HT1080 (cell line): Measurements from ENCODE around the gene ARHGAP10. TPM values are rescaled to one million over a fixed set of nuclear protein-coding genes. Genes with fewer than 3 reads are reported as not detected.

Experiments used
- DNase-seq: peaks from one replicate; pipeline ENCODE4 v3.0.0-alpha.2; 2015; ENCODE audit warnings: low read depth
- polyA plus RNA-seq, 2 experiments: library from polyadenylated mRNA; depleted of rRNA; stranded (reverse); fragments of >200 nt; gene quantifications; 2 replicates each; pipeline ENCODE4 v1.2.3, GENCODE V29; 2015
- total RNA-seq: library from RNA; depleted of rRNA; stranded (reverse); fragments of >200 nt; shearing (Covaris generic); gene quantifications from 2 replicates; pipeline ENCODE4 v1.2.3, GENCODE V29; 2014; rRNA removed

The ARHGAP10 gene
- total RNA-seq, result 19.1 and 20.7 TPM in 2 replicates
- 14.9 and 16.1 TPM in 2 replicates for polyA plus RNA-seq (2015; cell fraction: cytosol; rRNA removed)
- polyA plus RNA-seq (2015; cell fraction: nucleus; rRNA removed), result 14.9 and 16.2 TPM in 2 replicates

- DNase-seq, result peak; percentile 86
Measured at GRCh38 chr4:147731580-147732517, at the start of gene ARHGAP10. ARHGAP10 (plus strand) TSS chr4:147732088; CDS start chr4:147732302, 214 bp downstream.

GRCh38 chr4:147682755-147683154, 49.1 kb upstream of the ARHGAP10 start:
- DNase-seq, result no peak

- no peak for DNase-seq
Measured at GRCh38 chr4:147683188-147683591, 48.7 kb upstream of the ARHGAP10 start.

- DNase-seq, result peak; percentile 89
Measured at GRCh38 chr4:147683717-147684700, 47.9 kb upstream of the ARHGAP10 start, which contains the start of gene PRMT9. PRMT9 (minus strand) TSS chr4:147684163; CDS start chr4:147683987, 176 bp downstream.

GRCh38 chr4:147689067-147689466, 42.8 kb upstream of the ARHGAP10 start:
- no peak for DNase-seq

GRCh38 chr4:147691820-147692219, 40.1 kb upstream of the ARHGAP10 start:
- no peak for DNase-seq

- no peak for DNase-seq
Measured at GRCh38 chr4:147693218-147693617, 38.7 kb upstream of the ARHGAP10 start.

GRCh38 chr4:147696866-147697265, 35.0 kb upstream of the ARHGAP10 start:
- no peak for DNase-seq

- DNase-seq, result no peak
Measured at GRCh38 chr4:147704846-147705245, 27.0 kb upstream of the ARHGAP10 start.

- DNase-seq, result peak; percentile 44
Measured at GRCh38 chr4:147707892-147708672, 23.8 kb upstream of the ARHGAP10 start.

- DNase-seq, result peak; percentile 92
Measured at GRCh38 chr4:147709999-147710398, 21.9 kb upstream of the ARHGAP10 start.

GRCh38 chr4:147714575-147715401, 17.1 kb upstream of the ARHGAP10 start:
- DNase-seq, result peak; percentile 72

GRCh38 chr4:147717878-147718277, 14.0 kb upstream of the ARHGAP10 start:
- no peak for DNase-seq

- no peak for DNase-seq
Measured at GRCh38 chr4:147723326-147723725, 8.6 kb upstream of the ARHGAP10 start.

- no peak for DNase-seq
Measured at GRCh38 chr4:147724468-147725201, 7.3 kb upstream of the ARHGAP10 start.

- DNase-seq, result no peak
Measured at GRCh38 chr4:147725673-147726072, 6.2 kb upstream of the ARHGAP10 start.

- DNase-seq, result no peak
Measured at GRCh38 chr4:147727476-147728028, 4.3 kb upstream of the ARHGAP10 start.

GRCh38 chr4:147730333-147730732, 1.6 kb upstream of the ARHGAP10 start:
- DNase-seq, result no peak
